ENCODE results near the gene ORMDL3.
A peak's percentile ranks its signal among the peaks of the same experiment; 100 is the strongest.

Gene ORMDL3

DNA sequence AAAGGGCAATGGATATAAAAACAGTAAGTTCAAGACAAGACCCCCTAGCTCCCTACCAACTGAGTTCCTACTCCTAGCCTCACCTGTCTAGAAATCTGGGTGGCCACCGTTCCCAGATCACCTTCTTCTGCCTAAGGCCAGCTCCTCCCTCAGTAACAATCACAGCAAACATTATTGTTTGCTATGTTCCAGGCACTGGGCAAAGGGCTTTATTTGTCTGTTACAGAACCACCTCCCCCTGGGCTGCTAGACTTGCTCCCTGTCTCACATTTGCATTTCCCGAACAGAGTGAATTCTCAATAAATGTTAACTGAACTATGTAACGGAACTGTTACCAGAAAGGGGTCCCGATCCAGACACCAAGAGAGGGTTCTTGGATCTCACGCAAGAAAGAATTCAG, 6.9 kb upstream of the ORMDL3 start:
- no peak for DNase-seq (ENCODE audit: low read depth, low spot score)
- H3K4me3 ChIP-seq (ENCODE audit: low read depth, low read length), result no peak overlapping the region
- TF ChIP-seq, protein P1, sequence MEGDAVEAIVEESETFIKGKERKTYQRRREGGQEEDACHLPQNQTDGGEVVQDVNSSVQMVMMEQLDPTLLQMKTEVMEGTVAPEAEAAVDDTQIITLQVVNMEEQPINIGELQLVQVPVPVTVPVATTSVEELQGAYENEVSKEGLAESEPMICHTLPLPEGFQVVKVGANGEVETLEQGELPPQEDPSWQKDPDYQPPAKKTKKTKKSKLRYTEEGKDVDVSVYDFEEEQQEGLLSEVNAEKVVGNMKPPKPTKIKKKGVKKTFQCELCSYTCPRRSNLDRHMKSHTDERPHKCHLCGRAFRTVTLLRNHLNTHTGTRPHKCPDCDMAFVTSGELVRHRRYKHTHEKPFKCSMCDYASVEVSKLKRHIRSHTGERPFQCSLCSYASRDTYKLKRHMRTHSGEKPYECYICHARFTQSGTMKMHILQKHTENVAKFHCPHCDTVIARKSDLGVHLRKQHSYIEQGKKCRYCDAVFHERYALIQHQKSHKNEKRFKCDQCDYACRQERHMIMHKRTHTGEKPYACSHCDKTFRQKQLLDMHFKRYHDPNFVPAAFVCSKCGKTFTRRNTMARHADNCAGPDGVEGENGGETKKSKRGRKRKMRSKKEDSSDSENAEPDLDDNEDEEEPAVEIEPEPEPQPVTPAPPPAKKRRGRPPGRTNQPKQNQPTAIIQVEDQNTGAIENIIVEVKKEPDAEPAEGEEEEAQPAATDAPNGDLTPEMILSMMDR (IDR thresholded peaks at IDR 0.05; ENCODE audit: low read depth, low read length), result no peak
- in situ Hi-C loops (cut with HindIII; ENCODE audit: low sequenced_read_pairs), result no loop called here

DNA sequence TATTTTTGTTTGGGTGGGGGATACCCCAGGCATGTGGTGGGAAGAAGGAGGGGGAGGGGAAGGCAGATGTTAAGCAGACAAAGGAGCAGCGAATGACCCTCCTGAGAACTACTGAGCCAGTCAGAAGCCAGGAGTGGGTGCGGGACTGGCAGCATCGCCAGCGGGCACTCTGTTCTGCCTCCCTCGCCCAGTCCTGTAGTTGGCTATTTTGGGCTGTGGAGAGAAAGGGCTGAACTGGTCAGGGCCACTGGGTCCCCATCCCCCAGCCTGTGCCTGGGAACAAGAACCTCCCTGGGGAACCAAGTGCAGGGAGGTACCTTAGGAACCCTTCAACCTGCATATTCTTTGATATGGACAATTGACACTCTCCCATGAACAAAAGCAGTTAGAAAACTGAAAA, 6.5 kb upstream of the ORMDL3 start:
- no peak for DNase-seq (ENCODE audit: low read depth, low spot score)
- H3K4me3 ChIP-seq (ENCODE audit: low read depth, low read length), result no peak overlapping the region
- TF ChIP-seq, protein P1 (IDR thresholded peaks at IDR 0.05; ENCODE audit: low read depth, low read length), result no peak
- in situ Hi-C loops (cut with HindIII; ENCODE audit: low sequenced_read_pairs), result no loop called here

DNA sequence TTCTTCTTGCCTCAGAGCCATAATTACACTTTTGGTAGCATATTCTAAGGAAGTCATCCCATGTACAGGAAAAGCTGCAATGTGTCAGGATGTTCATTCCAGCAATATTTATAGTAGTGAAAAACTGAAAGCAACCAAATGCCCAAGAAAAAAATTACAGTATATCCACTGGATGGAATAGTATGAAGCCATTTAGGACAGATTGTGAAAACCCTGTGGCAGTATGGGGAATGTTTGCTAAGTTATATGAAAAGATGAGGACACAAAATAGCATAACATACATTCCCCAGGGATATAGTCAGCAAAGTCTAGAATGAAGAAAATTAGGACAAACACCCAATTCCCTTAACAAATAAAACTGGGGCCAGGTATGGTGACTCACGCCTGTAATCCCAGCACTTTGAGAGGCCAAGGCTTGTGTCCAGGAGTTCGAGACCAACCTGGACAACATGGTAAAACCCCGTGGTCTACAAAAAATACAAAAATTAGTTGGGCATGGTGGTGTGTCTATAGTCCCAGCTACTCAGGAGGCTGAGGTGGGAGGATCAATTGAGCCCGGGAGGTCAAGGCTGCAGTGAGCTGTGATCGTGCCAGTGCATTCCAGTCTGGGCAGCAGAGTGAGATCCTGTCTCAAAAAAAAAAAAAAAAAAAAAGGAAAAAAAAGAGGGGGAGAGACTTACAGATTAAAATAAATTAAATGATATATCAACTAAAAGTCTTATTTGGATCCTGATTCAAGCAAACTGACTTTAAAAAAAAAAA, 2.4 kb upstream of the ORMDL3 start:
- peak; percentile 83 for DNase-seq (ENCODE audit: low read depth, low spot score)
- TF ChIP-seq, protein P1 (IDR thresholded peaks at IDR 0.05; ENCODE audit: low read depth, low read length), result no peak
- in situ Hi-C loops (cut with HindIII; ENCODE audit: low sequenced_read_pairs), result no loop called here
- no peak overlapping the region for H3K4me3 ChIP-seq (ENCODE audit: low read depth, low read length)

DNA sequence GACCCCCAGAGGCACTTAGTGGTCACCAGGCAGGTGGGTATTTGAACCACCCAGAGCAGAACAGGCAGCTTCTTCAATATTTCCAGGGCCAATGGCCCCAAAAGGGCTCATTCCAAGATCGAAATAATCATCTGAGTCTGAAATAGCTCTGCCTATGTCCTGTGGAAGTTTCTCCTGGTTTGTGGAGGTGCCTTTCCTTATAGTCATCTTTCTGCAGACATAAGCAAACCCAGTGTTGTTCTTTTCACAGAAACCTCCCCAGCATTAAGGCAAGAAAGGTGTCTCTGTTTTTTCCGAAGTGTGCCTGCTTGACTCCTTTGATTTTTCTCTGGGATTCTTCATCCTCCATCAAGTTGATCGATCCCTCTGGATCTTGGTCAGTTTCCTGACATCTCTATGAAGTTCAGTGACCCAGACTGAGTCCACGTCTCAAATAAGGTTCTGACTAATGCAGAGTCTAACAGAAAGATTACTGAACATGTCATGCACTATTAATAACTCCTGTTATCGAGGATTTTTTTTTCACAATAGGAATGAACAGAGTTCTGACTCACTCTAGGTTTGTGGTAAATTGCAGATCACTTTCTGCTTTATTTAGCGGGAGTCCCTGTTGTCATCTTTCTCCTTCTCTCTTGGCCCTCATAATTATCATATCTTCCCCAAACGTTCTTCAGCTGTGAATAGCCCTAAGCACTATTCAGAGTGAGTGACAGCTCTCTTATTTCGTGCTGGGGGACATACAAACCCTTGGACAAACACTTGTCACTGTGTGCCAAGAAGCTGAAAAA, 1.7 kb upstream of the ORMDL3 start:
- no peak overlapping the region for H3K4me3 ChIP-seq (ENCODE audit: low read depth, low read length)
- in situ Hi-C loops (cut with HindIII; ENCODE audit: low sequenced_read_pairs), result no loop called here
- TF ChIP-seq, protein P1 (IDR thresholded peaks at IDR 0.05; ENCODE audit: low read depth, low read length), result no peak
- DNase-seq (ENCODE audit: low read depth, low spot score), result peak; percentile 94

DNA sequence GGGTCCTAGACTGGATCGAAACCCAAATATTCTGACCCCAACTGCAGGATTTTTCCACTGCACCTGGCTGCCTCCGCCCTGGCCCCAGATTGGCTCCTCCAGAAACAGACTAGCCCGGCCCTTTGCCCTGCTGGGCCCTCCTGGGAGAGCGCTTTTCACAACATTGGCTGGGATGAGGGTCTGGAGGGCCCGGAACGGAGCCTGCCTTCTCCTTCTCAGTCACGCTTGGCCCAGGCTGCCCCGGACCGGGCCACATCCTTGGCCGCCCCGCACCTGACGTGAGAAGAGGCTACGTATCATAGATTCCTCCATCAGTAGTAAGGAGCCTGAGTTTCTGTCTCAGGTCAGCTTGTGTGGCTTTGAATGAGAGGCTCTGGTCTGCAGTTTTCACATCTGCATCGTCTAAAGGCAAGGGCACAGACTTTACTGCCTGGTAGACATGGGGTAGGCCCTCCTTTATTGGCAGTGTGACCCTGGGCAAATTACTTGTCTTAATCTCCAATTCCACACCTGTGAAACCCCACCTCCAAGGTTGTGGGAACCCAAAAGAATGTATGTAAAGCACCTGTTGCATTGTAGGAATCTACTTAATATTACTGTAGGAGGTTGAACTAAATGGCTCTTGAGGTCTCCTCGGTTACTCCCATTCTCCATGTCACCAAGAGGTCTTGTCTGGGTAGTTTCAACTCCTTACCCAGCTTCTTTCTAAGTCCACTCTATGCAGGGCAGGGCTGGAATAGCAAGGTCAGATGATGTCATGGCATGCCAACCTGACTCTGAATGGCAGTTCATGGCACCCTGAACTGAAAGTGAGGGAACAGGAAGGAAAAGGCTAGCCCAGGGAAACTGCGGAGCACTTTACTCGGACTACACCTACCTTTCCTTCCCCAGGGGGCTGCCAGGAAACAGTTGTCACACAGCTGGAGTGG, 792 bp upstream of the ORMDL3 start:
- H3K4me3 ChIP-seq (ENCODE audit: low read depth, low read length), result peak overlapping the region; percentile 44
- TF ChIP-seq, protein P1 (IDR thresholded peaks at IDR 0.05; ENCODE audit: low read depth, low read length), result no peak
- in situ Hi-C loops (cut with HindIII; ENCODE audit: low sequenced_read_pairs), result no loop called here
- DNase-seq (ENCODE audit: low read depth, low spot score), result no peak

DNA sequence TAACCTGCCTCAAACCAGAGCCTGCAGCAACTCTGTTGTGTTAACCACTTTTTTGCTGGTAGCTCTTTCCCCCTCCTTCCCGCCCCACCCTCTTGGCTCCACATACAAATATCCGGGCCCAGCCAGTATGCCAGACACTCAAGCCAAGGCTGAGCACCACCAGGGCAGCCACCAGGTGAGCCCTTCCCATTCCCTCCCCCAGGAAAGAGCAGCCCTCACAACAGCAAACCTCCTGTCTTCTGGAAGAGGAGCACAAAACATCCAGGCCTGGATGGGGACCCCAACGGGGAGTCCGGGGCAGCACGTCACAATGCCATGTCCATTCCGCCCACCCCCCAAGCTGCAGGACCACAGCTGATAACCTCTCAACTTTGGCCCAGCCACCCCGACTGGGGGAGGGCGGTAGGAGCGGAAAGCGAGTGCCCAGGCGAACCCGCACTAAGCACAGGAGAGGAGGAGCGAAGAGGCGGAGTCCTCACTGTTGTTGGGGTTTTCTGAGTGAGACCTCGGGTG, 757 bp downstream of the ORMDL3 start:
- TF ChIP-seq, protein P1 (IDR thresholded peaks at IDR 0.05; ENCODE audit: low read depth, low read length), result no peak
- peak; percentile 16 for DNase-seq (ENCODE audit: low read depth, low spot score)
- in situ Hi-C loops (cut with HindIII; ENCODE audit: low sequenced_read_pairs), result no loop called here
- peak overlapping the region; percentile 80 for H3K4me3 ChIP-seq (ENCODE audit: low read depth, low read length)

Data from astrocyte of the spinal cord (primary cell).